Mesenchymal stem cell (in vitro differentiated cells and primary cell): Measurements from ENCODE around the gene ZFAND2B.

Source experiments
- DNase-seq: peaks from one replicate; pipeline ENCODE4 v3.0.0-alpha.2; 2013
- H2AFZ ChIP-seq: one replicate; pipeline ENCODE4 v1.6.1; 2013; ENCODE audit warnings: low read depth, mild to moderate bottlenecking, control low read depth, inconsistent platforms, low read length, moderate library complexity
- H2AK5ac ChIP-seq: 2 replicates; pipeline ENCODE4 v1.6.1; 2013; ENCODE audit warnings: low read length, moderate library complexity, mild to moderate bottlenecking, inconsistent platforms; ENCODE audit not compliant: severe bottlenecking
- H2BK120ac ChIP-seq: one replicate; pipeline ENCODE4 v1.6.1; 2013; ENCODE audit warnings: low read depth, mild to moderate bottlenecking, inconsistent platforms, low read length, moderate library complexity
- H2BK12ac ChIP-seq, 2 experiments: one replicate each; pipeline ENCODE4 v1.6.1; 2013; ENCODE audit warnings: inconsistent platforms in 2 of 2, low read length in 2 of 2, mild to moderate bottlenecking in 2 of 2, moderate library complexity in 2 of 2, control low read depth in 1 of 2
- H2BK15ac ChIP-seq: one replicate; pipeline ENCODE4 v1.6.1; 2013; ENCODE audit warnings: mild to moderate bottlenecking, low read depth, inconsistent platforms; ENCODE audit not compliant: poor library complexity, severe bottlenecking
- H2BK5ac ChIP-seq: 2 replicates; pipeline ENCODE4 v1.6.1; 2013; ENCODE audit warnings: low read depth, mild to moderate bottlenecking, low read length, control low read depth, inconsistent platforms; ENCODE audit not compliant: poor library complexity, severe bottlenecking
- H3K14ac ChIP-seq, 2 experiments: one replicate each; pipeline ENCODE4 v1.6.1; 2013; ENCODE audit warnings: inconsistent platforms in 2 of 2, low read length in 2 of 2, control low read depth in 1 of 2, mild to moderate bottlenecking in 1 of 2, moderate library complexity in 1 of 2
- H3K18ac ChIP-seq, 2 experiments: one replicate each; pipeline ENCODE4 v1.6.1; 2013; ENCODE audit warnings: inconsistent platforms in 2 of 2, low read length in 2 of 2, control low read depth in 1 of 2, low read depth in 1 of 2, mild to moderate bottlenecking in 1 of 2
- H3K23ac ChIP-seq, 2 experiments: one replicate each; pipeline ENCODE4 v1.6.1; 2013; ENCODE audit warnings: inconsistent platforms in 2 of 2, low read length in 2 of 2, mild to moderate bottlenecking in 2 of 2, moderate library complexity in 2 of 2, control low read depth in 1 of 2
- H3K27ac ChIP-seq: 2 replicates; pipeline ENCODE4 v1.5.1; 2013; ENCODE audit warnings: mild to moderate bottlenecking, moderate library complexity, low read length, control low read depth, inconsistent platforms; ENCODE audit not compliant: poor library complexity, severe bottlenecking
- H3K27me3 ChIP-seq, 2 experiments: 2 replicates each; pipeline versions ENCODE4 v1.6.1 to v1.7.0; 2013; ENCODE audit warnings: low read length in 2 of 2, mild to moderate bottlenecking in 2 of 2, moderate library complexity in 2 of 2, control low read depth in 1 of 2, inconsistent platforms in 1 of 2; ENCODE audit not compliant: control insufficient read depth in 1 of 2, insufficient read depth in 1 of 2
- H3K36me3 ChIP-seq, 2 experiments: 2 replicates each; pipeline versions ENCODE4 v1.6.1 to v1.7.0; 2013; ENCODE audit warnings: low read length in 2 of 2, control low read depth in 1 of 2, inconsistent platforms in 1 of 2, low read depth in 1 of 2, mild to moderate bottlenecking in 1 of 2; ENCODE audit not compliant: insufficient read depth in 2 of 2, control insufficient read depth in 1 of 2
- H3K4ac ChIP-seq, 2 experiments: one replicate each; pipeline ENCODE4 v1.6.1; 2013; ENCODE audit warnings: inconsistent platforms in 2 of 2, low read length in 2 of 2, mild to moderate bottlenecking in 2 of 2, moderate library complexity in 2 of 2, control low read depth in 1 of 2, low read depth in 1 of 2
- H3K4me1 ChIP-seq: 2 replicates; pipeline ENCODE4 v1.6.1; 2013; ENCODE audit warnings: low read depth, low read length, control low read depth; ENCODE audit not compliant: control insufficient read depth, insufficient read depth
- H3K4me2 ChIP-seq: 2 replicates; pipeline ENCODE4 v1.6.1; 2013; ENCODE audit warnings: low read length, mild to moderate bottlenecking, inconsistent platforms; ENCODE audit not compliant: poor library complexity, severe bottlenecking
- H3K4me3 ChIP-seq, 2 experiments: 2 replicates each; pipeline versions ENCODE4 v1.5.1 to v1.7.0; 2013; ENCODE audit warnings: low read length in 2 of 2, mild to moderate bottlenecking in 2 of 2, control low read depth in 1 of 2, low read depth in 1 of 2; ENCODE audit not compliant: insufficient read depth in 1 of 2
- H3K79me1 ChIP-seq: replicated peaks from 2 replicates; pipeline ENCODE4 v1.6.1; 2013; ENCODE audit warnings: mild to moderate bottlenecking, control low read depth, low read length, inconsistent platforms; ENCODE audit not compliant: poor library complexity, severe bottlenecking
- H3K9ac ChIP-seq: 2 replicates; pipeline ENCODE4 v1.7.0; 2013; ENCODE audit warnings: mild to moderate bottlenecking, low read length, moderate library complexity
- H3K9me3 ChIP-seq: 2 replicates; pipeline ENCODE4 v1.7.0; 2013; ENCODE audit warnings: mild to moderate bottlenecking, low read length; ENCODE audit not compliant: control insufficient read depth
- H4K8ac ChIP-seq: one replicate; pipeline ENCODE4 v1.6.1; 2013; ENCODE audit warnings: inconsistent platforms, mild to moderate bottlenecking, low read length, moderate library complexity
- H4K91ac ChIP-seq: one replicate; pipeline ENCODE4 v1.6.1; 2013; ENCODE audit warnings: mild to moderate bottlenecking, low read length, inconsistent platforms
- WGBS: methylation state at CpG from one replicate; pipeline ENCODE4 v1.1.7; 2013; ENCODE audit warnings: mixed read lengths; 5-methylcytosine and 5-hydroxymethylcytosine counted together

The ZFAND2B gene

DNA sequence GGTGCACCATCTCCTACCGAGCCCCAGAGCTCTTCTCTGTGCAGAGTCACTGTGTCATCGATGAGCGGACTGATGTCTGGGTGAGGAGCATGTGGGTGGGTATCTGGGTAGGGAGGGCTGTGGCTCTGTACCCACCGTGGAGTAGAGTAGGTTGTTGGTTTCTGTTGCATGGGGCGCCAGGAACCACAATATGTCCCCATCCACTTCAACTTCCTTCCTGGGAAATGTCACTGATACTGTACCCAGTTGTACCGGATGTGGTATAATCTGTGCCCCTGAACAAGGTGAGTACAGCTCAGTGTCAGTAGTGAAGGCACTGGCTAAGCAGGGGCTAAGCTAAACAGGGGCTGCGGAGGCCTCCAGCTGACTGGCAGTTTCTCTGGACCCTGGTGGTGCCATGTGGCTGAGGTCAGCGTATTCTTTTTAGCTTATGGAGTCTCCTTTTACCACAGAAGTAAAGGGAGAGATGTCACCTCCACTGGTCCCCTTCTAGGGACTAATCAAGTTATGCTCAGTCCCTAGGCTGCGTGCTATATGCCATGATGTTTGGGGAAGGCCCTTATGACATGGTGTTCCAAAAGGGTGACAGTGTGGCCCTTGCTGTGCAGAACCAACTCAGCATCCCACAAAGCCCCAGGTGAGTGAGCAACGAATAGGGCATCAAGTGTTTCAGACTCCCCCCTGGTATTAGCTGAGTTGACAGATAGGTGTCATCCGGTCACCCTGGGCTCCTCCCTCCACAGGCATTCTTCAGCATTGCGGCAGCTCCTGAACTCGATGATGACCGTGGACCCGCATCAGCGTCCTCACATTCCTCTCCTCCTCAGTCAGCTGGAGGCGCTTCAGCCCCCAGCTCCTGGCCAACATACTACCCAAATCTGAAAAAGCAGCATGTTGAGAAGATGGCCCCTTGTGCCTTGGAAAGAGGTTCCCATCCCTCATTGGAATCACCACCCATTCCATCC, 41.4 kb downstream of the ZFAND2B start:
- no peak overlapping the region for H4K8ac ChIP-seq
- H3K4ac ChIP-seq: no peak overlapping the region
- no peak overlapping the region for H2BK120ac ChIP-seq
- 95% methylated on average over 14 of the region's 17 CpGs for WGBS
- no peak overlapping the region for H2BK15ac ChIP-seq
- H3K18ac ChIP-seq: no peak overlapping the region
- H3K27ac ChIP-seq: peak overlapping the region; percentile 99
- peaks cover 18% of the 10 kb centered on the region for H3K79me1 ChIP-seq
- no peak overlapping the region for H3K23ac ChIP-seq
- H3K14ac ChIP-seq: no peak overlapping the region
- no peaks in the 10 kb centered on the region for H3K27me3 ChIP-seq
- H2AK5ac ChIP-seq: peak overlapping the region; percentile 95
- DNase-seq: no peak
- H2BK5ac ChIP-seq: no peak overlapping the region
- H3K4me1 ChIP-seq: peaks cover 55% of the 10 kb centered on the region
- H3K4me3 ChIP-seq: no peak overlapping the region
- no peak overlapping the region for H3K4me2 ChIP-seq
- H3K9ac ChIP-seq: no peak overlapping the region
- H2BK12ac ChIP-seq: peak overlapping the region in 1 of 2 experiments; percentile 2
- H3K9me3 ChIP-seq: no peaks in the 10 kb centered on the region
- no peak overlapping the region for H2AFZ ChIP-seq
- H3K36me3 ChIP-seq: peaks cover 32 to 33% of the 10 kb centered on the region in 2 experiments
- no peak overlapping the region for H4K91ac ChIP-seq

DNA sequence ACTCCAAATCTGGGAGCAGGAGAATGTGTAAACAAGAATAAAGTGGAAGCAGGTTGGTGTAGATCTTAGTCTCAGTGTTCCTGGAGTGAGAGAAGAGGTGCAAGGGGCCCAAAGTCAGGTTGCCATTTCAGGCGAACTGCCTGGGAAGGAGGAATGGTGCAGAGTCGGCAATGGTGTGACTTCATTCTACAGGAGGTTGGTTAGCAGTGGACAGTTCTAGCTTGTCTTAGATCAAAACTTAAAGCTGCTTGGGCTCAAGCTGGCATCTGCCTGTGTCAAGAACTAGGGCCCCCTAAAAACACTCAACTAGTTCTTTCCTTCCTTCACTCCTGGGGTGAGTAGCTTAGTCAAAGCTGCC, 42.2 kb downstream of the ZFAND2B start:
- no peak overlapping the region for H3K14ac ChIP-seq
- H4K8ac ChIP-seq: peak overlapping the region; percentile 80
- WGBS: 86% methylated on average over 2 of the region's 2 CpGs
- peak overlapping the region; percentile 95 for H2AK5ac ChIP-seq
- H3K18ac ChIP-seq: peak overlapping the region; percentile 56 to 73
- H3K4me1 ChIP-seq: peaks cover 62% of the 10 kb centered on the region
- peak overlapping the region in 1 of 2 experiments; percentile 10 for H3K4me3 ChIP-seq
- H4K91ac ChIP-seq: peak overlapping the region; percentile 64
- H3K4ac ChIP-seq: peak overlapping the region; percentile 43 to 77
- peaks cover 32 to 33% of the 10 kb centered on the region in 2 experiments for H3K36me3 ChIP-seq
- peak overlapping the region; percentile 63 for H3K9ac ChIP-seq
- H2BK15ac ChIP-seq: no peak overlapping the region
- no peak for DNase-seq
- H3K79me1 ChIP-seq: peaks cover 18% of the 10 kb centered on the region
- H2BK120ac ChIP-seq: no peak overlapping the region
- H2BK5ac ChIP-seq: peak overlapping the region; percentile 69
- peak overlapping the region; percentile 11 to 51 for H2BK12ac ChIP-seq
- no peaks in the 10 kb centered on the region for H3K27me3 ChIP-seq
- H3K4me2 ChIP-seq: peak overlapping the region; percentile 54
- no peaks in the 10 kb centered on the region for H3K9me3 ChIP-seq
- no peak overlapping the region for H2AFZ ChIP-seq
- no peak overlapping the region for H3K23ac ChIP-seq
- H3K27ac ChIP-seq: peak overlapping the region; percentile 99

DNA sequence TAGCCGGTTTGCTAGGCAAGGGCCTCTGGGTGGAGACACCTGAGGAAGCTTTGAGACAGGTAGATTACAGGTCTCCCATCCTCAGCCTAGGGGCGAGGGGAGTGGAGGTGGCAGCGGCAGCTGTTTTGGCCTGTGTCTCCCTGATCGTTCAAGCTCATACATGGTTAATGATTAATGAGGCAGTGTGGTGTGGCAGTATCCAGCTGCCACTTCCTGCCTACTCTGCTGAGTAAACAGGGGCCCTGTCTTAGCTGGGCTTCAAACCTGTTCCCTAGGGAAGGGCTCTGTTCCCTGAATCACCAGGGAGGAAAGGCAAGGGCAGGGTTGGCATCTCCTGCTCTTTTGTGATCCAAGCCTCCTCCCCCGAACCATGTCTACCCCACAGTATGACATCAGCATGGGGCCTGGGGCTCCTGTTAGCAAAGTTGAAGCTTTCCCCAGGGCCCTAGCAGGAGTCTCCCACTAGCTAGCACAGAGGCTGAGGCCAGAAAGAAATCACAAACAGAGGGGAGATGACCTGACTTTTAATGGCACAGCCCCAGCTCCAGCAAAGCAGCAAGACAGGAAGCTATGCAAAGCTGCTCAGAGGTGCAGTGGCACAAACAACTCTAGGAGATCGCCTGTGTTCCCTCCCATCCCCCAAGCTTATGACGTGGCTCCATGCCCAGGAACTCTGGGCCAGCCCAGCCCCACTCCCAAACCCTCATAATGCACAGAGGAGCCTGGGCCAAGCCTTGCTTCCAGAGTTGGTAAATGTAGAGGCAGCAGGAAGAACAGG, 42.8 kb downstream of the ZFAND2B start:
- peak overlapping the region; percentile 99 for H3K27ac ChIP-seq
- H3K4me2 ChIP-seq: peak overlapping the region; percentile 54
- H2AK5ac ChIP-seq: peak overlapping the region; percentile 95
- peak overlapping the region in 1 of 2 experiments; percentile 10 for H3K4me3 ChIP-seq
- peaks cover 67% of the 10 kb centered on the region for H3K4me1 ChIP-seq
- H4K8ac ChIP-seq: peak overlapping the region; percentile 80
- DNase-seq: peak; percentile 79
- peak overlapping the region; percentile 56 to 73 for H3K18ac ChIP-seq
- H2BK5ac ChIP-seq: peak overlapping the region; percentile 95
- no peak overlapping the region for H3K23ac ChIP-seq
- H2BK120ac ChIP-seq: no peak overlapping the region
- H3K14ac ChIP-seq: no peak overlapping the region
- H3K9ac ChIP-seq: peak overlapping the region; percentile 63
- no peak overlapping the region for H2AFZ ChIP-seq
- peak overlapping the region; percentile 11 to 51 for H2BK12ac ChIP-seq
- H3K36me3 ChIP-seq: peaks cover 32 to 33% of the 10 kb centered on the region in 2 experiments
- H3K9me3 ChIP-seq: no peaks in the 10 kb centered on the region
- H4K91ac ChIP-seq: peak overlapping the region; percentile 64
- peaks cover 0 to 3% of the 10 kb centered on the region in 2 experiments for H3K27me3 ChIP-seq
- H2BK15ac ChIP-seq: no peak overlapping the region
- H3K79me1 ChIP-seq: peaks cover 18% of the 10 kb centered on the region
- H3K4ac ChIP-seq: peak overlapping the region; percentile 43 to 77
- 20% methylated on average over 7 of the region's 7 CpGs for WGBS
